WTC11 (cell line): ENCODE data around the gene DDX4.

ENCODE experiments used
- CBFB ChIP-seq: sonication (generic); formaldehyde crosslinking; IDR thresholded peaks from 2 replicates; pipeline ENCODE4 v1.8.1; 2022; ENCODE audit warnings: mild to moderate bottlenecking, low read depth, missing genetic modification reagents
- ELF4 ChIP-seq: sonication (generic); formaldehyde crosslinking; IDR thresholded peaks from 2 replicates; pipeline ENCODE4 v1.8.1; 2022; ENCODE audit warnings: low read depth, mild to moderate bottlenecking, moderate library complexity, missing genetic modification reagents
- FOXK1 ChIP-seq: sonication (generic); formaldehyde crosslinking; IDR thresholded peaks from 2 replicates; pipeline ENCODE4 v1.8.0; 2022; ENCODE audit warnings: mild to moderate bottlenecking, moderate library complexity, missing genetic modification reagents
- KAT7 ChIP-seq: sonication (generic); formaldehyde crosslinking; IDR thresholded peaks from 2 replicates; pipeline ENCODE4 v1.8.1; 2023; ENCODE audit warnings: missing genetic modification reagents, mild to moderate bottlenecking, borderline replicate concordance
- NFYB ChIP-seq: sonication (generic); formaldehyde crosslinking; conservative IDR thresholded peaks from 2 replicates; pipeline ENCODE4 v1.8.0; 2022; ENCODE audit warnings: low read depth, missing genetic modification reagents
- NR1H2 ChIP-seq: sonication (generic); formaldehyde crosslinking; IDR thresholded peaks from 2 replicates; pipeline ENCODE4 v1.9.0; 2021; ENCODE audit warnings: mild to moderate bottlenecking, moderate library complexity, missing genetic modification reagents
- SMAD4 ChIP-seq: sonication (generic); formaldehyde crosslinking; IDR thresholded peaks from 2 replicates; pipeline ENCODE4 v1.8.0; 2022; ENCODE audit warnings: mild to moderate bottlenecking, missing genetic modification reagents
- ZNF121 ChIP-seq: sonication (generic); formaldehyde crosslinking; IDR thresholded peaks from 2 replicates; pipeline ENCODE4 v1.8.0; 2023; ENCODE audit warnings: missing genetic modification reagents
- TF ChIP-seq, protein P1 (sequence below): sonication (generic); formaldehyde crosslinking; IDR thresholded peaks from 2 replicates; pipeline ENCODE4 v1.8.1; 2023; ENCODE audit warnings: mild to moderate bottlenecking, missing genetic modification reagents, borderline replicate concordance
- TF ChIP-seq, protein P2 (sequence below): sonication (generic); formaldehyde crosslinking; IDR thresholded peaks from 2 replicates; pipeline ENCODE4 v1.8.0; 2022; ENCODE audit warnings: missing genetic modification reagents
- TF ChIP-seq, protein P3 (sequence below): fragments of 200-600 bp; IDR thresholded peaks from 2 replicates; pipeline ENCODE4 v1.8.0; 2022; ENCODE audit warnings: antibody characterized with exemption
- TF ChIP-seq, protein P4 (sequence below): sonication (generic); formaldehyde crosslinking; IDR thresholded peaks from 2 replicates; pipeline ENCODE4 v1.8.1; 2023; ENCODE audit warnings: mild to moderate bottlenecking, missing genetic modification reagents
- TF ChIP-seq, protein P5 (sequence below): sonication (generic); formaldehyde crosslinking; IDR thresholded peaks from 2 replicates; pipeline ENCODE4 v1.8.1; 2022; ENCODE audit warnings: low read depth, missing genetic modification reagents, borderline replicate concordance

DNA sequence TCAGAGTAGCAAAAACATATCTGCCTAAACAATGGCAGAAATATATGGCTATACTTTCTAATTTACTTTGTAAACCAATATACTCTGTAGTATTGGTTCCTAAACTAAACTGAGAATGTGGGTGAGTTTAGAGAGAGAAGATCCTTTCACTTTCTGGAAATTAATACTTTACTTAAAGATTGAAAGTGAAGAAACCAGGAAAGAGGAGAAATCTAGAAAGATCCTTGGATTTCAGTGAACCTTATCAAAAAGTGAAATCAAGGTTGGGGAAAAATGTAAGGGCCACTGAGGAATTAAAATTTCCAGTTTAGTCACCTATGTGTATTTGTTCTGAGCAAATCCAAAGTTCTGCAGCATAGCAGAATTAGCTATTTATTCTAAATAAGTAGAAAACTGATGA is 31.6 kb upstream of the DDX4 start:
- TF ChIP-seq, protein P1, sequence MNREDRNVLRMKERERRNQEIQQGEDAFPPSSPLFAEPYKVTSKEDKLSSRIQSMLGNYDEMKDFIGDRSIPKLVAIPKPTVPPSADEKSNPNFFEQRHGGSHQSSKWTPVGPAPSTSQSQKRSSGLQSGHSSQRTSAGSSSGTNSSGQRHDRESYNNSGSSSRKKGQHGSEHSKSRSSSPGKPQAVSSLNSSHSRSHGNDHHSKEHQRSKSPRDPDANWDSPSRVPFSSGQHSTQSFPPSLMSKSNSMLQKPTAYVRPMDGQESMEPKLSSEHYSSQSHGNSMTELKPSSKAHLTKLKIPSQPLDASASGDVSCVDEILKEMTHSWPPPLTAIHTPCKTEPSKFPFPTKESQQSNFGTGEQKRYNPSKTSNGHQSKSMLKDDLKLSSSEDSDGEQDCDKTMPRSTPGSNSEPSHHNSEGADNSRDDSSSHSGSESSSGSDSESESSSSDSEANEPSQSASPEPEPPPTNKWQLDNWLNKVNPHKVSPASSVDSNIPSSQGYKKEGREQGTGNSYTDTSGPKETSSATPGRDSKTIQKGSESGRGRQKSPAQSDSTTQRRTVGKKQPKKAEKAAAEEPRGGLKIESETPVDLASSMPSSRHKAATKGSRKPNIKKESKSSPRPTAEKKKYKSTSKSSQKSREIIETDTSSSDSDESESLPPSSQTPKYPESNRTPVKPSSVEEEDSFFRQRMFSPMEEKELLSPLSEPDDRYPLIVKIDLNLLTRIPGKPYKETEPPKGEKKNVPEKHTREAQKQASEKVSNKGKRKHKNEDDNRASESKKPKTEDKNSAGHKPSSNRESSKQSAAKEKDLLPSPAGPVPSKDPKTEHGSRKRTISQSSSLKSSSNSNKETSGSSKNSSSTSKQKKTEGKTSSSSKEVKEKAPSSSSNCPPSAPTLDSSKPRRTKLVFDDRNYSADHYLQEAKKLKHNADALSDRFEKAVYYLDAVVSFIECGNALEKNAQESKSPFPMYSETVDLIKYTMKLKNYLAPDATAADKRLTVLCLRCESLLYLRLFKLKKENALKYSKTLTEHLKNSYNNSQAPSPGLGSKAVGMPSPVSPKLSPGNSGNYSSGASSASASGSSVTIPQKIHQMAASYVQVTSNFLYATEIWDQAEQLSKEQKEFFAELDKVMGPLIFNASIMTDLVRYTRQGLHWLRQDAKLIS (CRISPR knock-in tag), result no peak
- TF ChIP-seq NFYB (CRISPR knock-in tag) (no peak), FOXK1 (CRISPR knock-in tag) (no peak), ELF4 (CRISPR knock-in tag) (no peak), KAT7 (CRISPR knock-in tag) (no peak), CBFB (CRISPR knock-in tag) (no peak), SMAD4 (no peak), NR1H2 (CRISPR knock-in tag) (no peak), ZNF121 (no peak)
- TF ChIP-seq, protein P2, sequence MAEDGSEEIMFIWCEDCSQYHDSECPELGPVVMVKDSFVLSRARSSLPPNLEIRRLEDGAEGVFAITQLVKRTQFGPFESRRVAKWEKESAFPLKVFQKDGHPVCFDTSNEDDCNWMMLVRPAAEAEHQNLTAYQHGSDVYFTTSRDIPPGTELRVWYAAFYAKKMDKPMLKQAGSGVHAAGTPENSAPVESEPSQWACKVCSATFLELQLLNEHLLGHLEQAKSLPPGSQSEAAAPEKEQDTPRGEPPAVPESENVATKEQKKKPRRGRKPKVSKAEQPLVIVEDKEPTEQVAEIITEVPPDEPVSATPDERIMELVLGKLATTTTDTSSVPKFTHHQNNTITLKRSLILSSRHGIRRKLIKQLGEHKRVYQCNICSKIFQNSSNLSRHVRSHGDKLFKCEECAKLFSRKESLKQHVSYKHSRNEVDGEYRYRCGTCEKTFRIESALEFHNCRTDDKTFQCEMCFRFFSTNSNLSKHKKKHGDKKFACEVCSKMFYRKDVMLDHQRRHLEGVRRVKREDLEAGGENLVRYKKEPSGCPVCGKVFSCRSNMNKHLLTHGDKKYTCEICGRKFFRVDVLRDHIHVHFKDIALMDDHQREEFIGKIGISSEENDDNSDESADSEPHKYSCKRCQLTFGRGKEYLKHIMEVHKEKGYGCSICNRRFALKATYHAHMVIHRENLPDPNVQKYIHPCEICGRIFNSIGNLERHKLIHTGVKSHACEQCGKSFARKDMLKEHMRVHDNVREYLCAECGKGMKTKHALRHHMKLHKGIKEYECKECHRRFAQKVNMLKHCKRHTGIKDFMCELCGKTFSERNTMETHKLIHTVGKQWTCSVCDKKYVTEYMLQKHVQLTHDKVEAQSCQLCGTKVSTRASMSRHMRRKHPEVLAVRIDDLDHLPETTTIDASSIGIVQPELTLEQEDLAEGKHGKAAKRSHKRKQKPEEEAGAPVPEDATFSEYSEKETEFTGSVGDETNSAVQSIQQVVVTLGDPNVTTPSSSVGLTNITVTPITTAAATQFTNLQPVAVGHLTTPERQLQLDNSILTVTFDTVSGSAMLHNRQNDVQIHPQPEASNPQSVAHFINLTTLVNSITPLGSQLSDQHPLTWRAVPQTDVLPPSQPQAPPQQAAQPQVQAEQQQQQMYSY, result no peak
- TF ChIP-seq, protein P3, sequence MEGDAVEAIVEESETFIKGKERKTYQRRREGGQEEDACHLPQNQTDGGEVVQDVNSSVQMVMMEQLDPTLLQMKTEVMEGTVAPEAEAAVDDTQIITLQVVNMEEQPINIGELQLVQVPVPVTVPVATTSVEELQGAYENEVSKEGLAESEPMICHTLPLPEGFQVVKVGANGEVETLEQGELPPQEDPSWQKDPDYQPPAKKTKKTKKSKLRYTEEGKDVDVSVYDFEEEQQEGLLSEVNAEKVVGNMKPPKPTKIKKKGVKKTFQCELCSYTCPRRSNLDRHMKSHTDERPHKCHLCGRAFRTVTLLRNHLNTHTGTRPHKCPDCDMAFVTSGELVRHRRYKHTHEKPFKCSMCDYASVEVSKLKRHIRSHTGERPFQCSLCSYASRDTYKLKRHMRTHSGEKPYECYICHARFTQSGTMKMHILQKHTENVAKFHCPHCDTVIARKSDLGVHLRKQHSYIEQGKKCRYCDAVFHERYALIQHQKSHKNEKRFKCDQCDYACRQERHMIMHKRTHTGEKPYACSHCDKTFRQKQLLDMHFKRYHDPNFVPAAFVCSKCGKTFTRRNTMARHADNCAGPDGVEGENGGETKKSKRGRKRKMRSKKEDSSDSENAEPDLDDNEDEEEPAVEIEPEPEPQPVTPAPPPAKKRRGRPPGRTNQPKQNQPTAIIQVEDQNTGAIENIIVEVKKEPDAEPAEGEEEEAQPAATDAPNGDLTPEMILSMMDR, result no peak
- TF ChIP-seq, protein P4, sequence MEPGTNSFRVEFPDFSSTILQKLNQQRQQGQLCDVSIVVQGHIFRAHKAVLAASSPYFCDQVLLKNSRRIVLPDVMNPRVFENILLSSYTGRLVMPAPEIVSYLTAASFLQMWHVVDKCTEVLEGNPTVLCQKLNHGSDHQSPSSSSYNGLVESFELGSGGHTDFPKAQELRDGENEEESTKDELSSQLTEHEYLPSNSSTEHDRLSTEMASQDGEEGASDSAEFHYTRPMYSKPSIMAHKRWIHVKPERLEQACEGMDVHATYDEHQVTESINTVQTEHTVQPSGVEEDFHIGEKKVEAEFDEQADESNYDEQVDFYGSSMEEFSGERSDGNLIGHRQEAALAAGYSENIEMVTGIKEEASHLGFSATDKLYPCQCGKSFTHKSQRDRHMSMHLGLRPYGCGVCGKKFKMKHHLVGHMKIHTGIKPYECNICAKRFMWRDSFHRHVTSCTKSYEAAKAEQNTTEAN (CRISPR knock-in tag), result no peak
- TF ChIP-seq, protein P5, sequence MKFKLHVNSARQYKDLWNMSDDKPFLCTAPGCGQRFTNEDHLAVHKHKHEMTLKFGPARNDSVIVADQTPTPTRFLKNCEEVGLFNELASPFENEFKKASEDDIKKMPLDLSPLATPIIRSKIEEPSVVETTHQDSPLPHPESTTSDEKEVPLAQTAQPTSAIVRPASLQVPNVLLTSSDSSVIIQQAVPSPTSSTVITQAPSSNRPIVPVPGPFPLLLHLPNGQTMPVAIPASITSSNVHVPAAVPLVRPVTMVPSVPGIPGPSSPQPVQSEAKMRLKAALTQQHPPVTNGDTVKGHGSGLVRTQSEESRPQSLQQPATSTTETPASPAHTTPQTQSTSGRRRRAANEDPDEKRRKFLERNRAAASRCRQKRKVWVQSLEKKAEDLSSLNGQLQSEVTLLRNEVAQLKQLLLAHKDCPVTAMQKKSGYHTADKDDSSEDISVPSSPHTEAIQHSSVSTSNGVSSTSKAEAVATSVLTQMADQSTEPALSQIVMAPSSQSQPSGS (CRISPR knock-in tag), result no peak
